Thymus (tissue), 11 donors: Measurements from ENCODE around the gene OR10A3. TPM values are rescaled to one million over a fixed set of nuclear protein-coding genes. Genes with fewer than 3 reads are reported as not detected.

Source experiments
- DNase-seq, 9 donors: peaks; one replicate each; pipeline ENCODE4 v3.0.0-alpha.2; 2013; ENCODE audit warnings: low spot score in 9 of 9, low read depth in 6 of 9, missing footprints in 1 of 9
- H3K27ac ChIP-seq, 2 donors: one replicate each; pipeline ENCODE4 v1.5.1; 2013; ENCODE audit warnings: control low read depth in 1 of 2, low read depth in 1 of 2, low read length in 1 of 2, mild to moderate bottlenecking in 1 of 2, moderate library complexity in 1 of 2
- H3K27me3 ChIP-seq, 2 donors: one replicate each; pipeline ENCODE4 v1.5.1; 2013; ENCODE audit warnings: low read length in 1 of 2; ENCODE audit not compliant: control insufficient read depth in 2 of 2, insufficient read depth in 1 of 2
- H3K36me3 ChIP-seq, 2 donors: one replicate each; pipeline ENCODE4 v1.5.1; 2013; ENCODE audit warnings: low read length in 1 of 2, mild to moderate bottlenecking in 1 of 2, moderate library complexity in 1 of 2; ENCODE audit not compliant: control insufficient read depth in 2 of 2, insufficient read depth in 2 of 2
- H3K4me1 ChIP-seq, 2 donors: one replicate each; pipeline ENCODE4 v1.5.1; 2013; ENCODE audit warnings: low read length in 2 of 2; ENCODE audit not compliant: control insufficient read depth in 2 of 2, insufficient read depth in 2 of 2
- H3K4me3 ChIP-seq, 2 donors: one replicate each; pipeline ENCODE4 v1.5.1; 2013; ENCODE audit warnings: low read length in 2 of 2, control low read depth in 1 of 2, mild to moderate bottlenecking in 1 of 2
- H3K9me3 ChIP-seq, 2 donors: one replicate each; pipeline ENCODE4 v1.5.1; 2013; ENCODE audit warnings: low read length in 1 of 2, mild to moderate bottlenecking in 1 of 2; ENCODE audit not compliant: control insufficient read depth in 2 of 2, insufficient read depth in 1 of 2
- WGBS: extraction: QIAGEN DNeasy Blood & Tissue Kit; methylation state at CpG from one replicate; pipeline ENCODE4 v1.1.7; 2013; 5-methylcytosine and 5-hydroxymethylcytosine counted together
- polyA plus RNA-seq: library from polyadenylated mRNA; stranded (reverse); fragments of 200-250 nt; gene quantifications from one replicate; pipeline ENCODE4 v1.2.3, GENCODE V29; 2013
- total RNA-seq: library from RNA; stranded (reverse); fragments of 120-200 nt; gene quantifications from one replicate; pipeline ENCODE4 v1.2.4, GENCODE V29; 2013
- donor health status: healthy.

OR10A3 gene
- total and polyA plus RNA-seq, 2 donors = not detected

DNA sequence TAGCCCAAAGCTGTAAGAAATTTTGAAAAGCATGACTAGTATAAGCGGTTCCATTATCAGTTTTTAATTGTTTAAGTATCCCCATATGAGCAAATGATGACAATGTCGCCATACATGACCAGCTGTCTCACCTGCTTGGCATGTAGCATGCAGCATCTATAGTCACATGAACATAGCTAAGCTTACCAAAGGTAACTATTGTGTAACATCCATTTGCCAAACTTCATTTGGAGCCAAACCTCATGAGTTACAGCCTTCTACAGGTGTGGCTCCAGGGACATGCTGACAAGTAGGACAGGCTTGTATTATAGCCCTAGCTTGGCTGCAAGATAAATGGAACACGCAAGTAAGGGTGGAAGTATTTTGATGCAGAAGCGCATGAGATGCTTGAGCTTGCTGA, 40.8 kb downstream of the OR10A3 start:
- H3K9me3 ChIP-seq = no peaks in the 10 kb centered on the region
- no peaks in the 10 kb centered on the region for H3K4me1 ChIP-seq
- no peaks in the 10 kb centered on the region for H3K27me3 ChIP-seq
- H3K36me3 ChIP-seq = no peaks in the 10 kb centered on the region
- DNase-seq = no peak
- 91% methylated on average over 4 of the region's 4 CpGs for WGBS
- no peak overlapping the region for H3K27ac ChIP-seq
- H3K4me3 ChIP-seq = no peak overlapping the region

DNA sequence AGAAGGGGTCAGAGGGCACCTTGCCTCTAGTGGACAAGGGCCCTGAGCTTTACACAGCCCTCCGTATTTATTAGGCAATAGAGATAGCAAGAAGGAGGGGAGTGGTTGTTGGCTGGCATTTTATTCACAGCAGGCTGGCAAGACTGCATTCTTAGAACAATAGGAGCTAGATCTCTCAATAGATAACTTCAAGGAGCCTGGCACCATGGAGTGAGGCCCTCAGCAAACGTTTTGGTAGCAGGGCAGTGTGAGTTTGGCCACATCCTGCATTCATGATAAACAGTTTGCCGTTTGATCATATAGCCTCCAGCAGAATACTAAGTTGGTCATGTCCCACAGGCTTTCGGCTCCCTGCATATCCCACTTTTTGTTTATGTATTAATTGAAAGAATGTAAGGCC, 42.1 kb downstream of the OR10A3 start:
- H3K9me3 ChIP-seq = no peaks in the 10 kb centered on the region
- DNase-seq = no peak
- no peaks in the 10 kb centered on the region for H3K36me3 ChIP-seq
- H3K27ac ChIP-seq = no peak overlapping the region
- WGBS = 65% methylated on average over 4 of the region's 4 CpGs
- no peak overlapping the region for H3K4me3 ChIP-seq
- H3K4me1 ChIP-seq = no peaks in the 10 kb centered on the region
- H3K27me3 ChIP-seq = no peaks in the 10 kb centered on the region

DNA sequence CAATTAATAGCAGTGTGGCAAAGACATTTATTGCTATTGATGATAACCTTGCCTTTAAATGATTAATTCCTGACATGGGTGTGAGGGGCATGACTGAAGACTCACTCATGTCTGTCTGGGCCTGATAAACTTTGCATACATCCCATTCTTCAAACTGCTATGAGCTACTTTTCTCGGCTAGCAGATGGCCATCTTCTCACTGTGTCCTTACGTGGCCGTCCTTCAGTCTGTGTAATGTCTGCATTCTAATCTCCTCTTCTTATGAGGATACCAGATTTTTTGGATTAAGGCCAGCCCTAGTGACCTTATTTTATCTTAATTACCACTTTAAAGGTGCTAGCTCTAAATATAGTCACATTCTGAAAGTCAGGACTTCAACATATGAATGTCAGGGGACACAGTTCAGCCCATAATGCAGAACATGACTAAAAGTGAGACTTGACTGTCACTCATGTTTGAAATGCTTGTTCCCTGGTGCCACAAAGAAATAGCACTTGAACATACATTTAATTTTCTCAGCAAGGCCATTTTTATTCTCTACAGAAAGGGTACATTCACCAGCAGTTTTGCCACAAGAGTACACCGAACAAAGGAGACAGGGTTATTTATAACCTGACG, 42.7 kb downstream of the OR10A3 start:
- WGBS = 96% methylated on average over 5 of the region's 5 CpGs
- Histone ChIP-seq H3K4me3 (no peak overlapping the region), H3K27ac (no peak overlapping the region), H3K36me3 (no peaks in the 10 kb centered on the region), H3K4me1 (no peaks in the 10 kb centered on the region), H3K9me3 (no peaks in the 10 kb centered on the region), H3K27me3 (no peaks in the 10 kb centered on the region)
- no peak for DNase-seq

DNA sequence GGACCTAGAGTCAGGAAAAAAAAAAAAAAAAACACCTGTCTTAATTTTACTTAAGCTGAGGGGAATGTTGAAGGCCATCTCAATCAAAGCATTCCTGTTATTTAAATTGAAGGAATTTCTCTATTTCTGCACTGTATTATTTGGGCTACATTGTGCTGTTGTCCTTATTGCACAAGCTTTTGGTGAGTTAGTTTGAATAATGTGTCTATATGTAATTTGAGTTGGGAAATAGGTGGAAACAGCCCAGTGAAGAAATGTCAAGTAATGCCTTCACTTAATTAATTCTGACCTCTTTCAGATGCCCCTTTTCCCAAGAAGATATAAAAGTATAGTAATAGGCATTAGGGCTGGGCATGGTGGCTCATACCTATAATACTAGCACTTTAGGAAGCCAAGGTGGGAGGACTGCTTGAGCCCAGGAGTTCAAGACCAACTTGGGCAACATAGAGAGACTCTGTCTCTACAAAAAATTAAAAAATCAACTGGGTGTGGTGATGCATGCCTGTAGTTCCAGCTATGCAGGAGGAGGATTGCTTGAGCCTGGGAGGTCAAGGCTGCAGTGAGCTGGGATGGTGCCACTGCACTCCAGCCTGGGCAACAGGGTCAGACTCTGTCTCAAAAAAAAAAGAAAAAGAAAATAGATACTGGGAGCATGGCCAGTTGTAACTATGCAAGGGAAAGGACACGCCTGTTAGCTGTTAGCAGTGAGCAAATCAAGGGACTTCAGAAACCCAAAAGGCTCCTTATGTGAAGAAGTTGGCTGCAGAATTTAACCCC, 45.3 kb downstream of the OR10A3 start:
- H3K4me1 ChIP-seq = no peaks in the 10 kb centered on the region
- WGBS = 86% methylated on average over 1 of the region's 1 CpG

DNA sequence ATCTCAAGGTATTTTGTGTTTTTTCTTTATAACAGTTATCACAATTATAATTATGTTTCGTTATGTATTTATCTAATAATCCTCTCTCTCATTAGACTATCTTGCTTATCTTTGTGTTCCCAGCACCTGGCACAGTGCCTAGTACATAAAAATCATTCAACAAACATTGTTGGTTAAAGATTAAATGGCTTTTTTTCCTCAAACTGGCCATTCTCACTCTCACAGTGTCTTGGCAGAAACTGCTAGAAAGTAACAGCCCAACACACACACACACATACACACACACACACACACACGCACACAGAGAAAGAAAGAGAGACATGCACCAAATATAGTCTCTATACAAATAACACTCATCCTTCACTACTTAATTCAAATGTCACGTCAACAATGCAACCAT, 47.3 kb downstream of the OR10A3 start:
- WGBS = 93% methylated on average over 3 of the region's 3 CpGs
- H3K9me3 ChIP-seq = no peaks in the 10 kb centered on the region

More for the DNA sequence above, 45.3 kb downstream of the OR10A3 start:
- DNase-seq = no peak
- Histone ChIP-seq H3K9me3 (no peaks in the 10 kb centered on the region), H3K27me3 (no peaks in the 10 kb centered on the region), H3K27ac (no peak overlapping the region), H3K4me3 (no peak overlapping the region), H3K36me3 (no peaks in the 10 kb centered on the region)

DNA sequence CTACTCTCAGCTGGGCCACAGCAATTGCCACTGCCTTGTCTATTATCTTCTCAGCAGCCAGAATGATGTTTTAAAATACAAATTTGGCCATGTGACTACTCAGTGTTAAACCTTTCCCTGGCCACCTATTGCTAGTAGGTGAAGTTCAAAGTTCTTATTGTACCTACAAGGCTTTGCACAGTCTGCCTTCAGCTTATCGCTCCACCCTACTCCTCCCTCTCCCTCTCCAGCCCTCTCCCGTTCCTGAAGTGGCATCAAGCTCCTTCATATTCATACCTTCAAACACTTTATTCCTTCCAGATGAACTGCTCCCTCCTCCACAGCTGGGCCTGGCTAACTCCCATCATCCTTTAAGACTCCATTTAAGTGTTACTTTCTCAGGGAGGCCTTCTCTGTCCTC, 47.7 kb downstream of the OR10A3 start:
- 95% methylated on average over 2 of the region's 2 CpGs for WGBS
- Histone ChIP-seq H3K4me3 (no peak overlapping the region), H3K4me1 (no peaks in the 10 kb centered on the region), H3K36me3 (no peaks in the 10 kb centered on the region), H3K27me3 (peaks cover 0 to 4% of the 10 kb centered on the region in 2 donors), H3K9me3 (no peaks in the 10 kb centered on the region), H3K27ac (no peak overlapping the region)
- no peak for DNase-seq

More for the DNA sequence above, 47.3 kb downstream of the OR10A3 start:
- no peak overlapping the region for H3K4me3 ChIP-seq
- H3K27me3 ChIP-seq = peaks cover 0 to 4% of the 10 kb centered on the region in 2 donors
- DNase-seq = no peak
- H3K27ac ChIP-seq = no peak overlapping the region
- no peaks in the 10 kb centered on the region for H3K4me1 ChIP-seq
- H3K36me3 ChIP-seq = no peaks in the 10 kb centered on the region

DNA sequence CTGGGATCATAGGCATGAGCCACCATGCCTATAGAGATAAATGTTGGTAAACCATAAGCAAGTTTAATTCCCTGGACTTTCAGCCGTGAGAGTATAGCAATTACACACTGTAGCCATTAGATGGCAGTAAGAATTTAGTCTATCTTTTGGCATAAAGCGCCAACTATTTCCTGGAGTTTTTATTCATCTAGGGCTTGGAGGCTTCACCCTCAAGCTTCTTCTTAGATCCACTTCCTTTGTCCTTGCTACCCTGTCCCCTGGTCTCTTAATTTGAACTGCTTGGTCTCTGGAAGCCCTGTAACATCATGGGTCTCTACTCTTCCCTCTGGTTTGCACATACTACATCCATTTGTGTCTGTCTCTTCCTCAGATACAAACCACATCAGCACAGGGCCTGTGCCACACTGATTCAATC, 48.7 kb downstream of the OR10A3 start:
- Histone ChIP-seq H3K27me3 (peaks cover 0 to 4% of the 10 kb centered on the region in 2 donors), H3K4me1 (no peaks in the 10 kb centered on the region), H3K9me3 (no peaks in the 10 kb centered on the region), H3K27ac (no peak overlapping the region), H3K4me3 (no peak overlapping the region), H3K36me3 (no peaks in the 10 kb centered on the region)
- WGBS = 21% methylated on average over 2 of the region's 2 CpGs
- peak in 3 of 9 donors; percentile 14 to 41 (median 21) for DNase-seq

DNA sequence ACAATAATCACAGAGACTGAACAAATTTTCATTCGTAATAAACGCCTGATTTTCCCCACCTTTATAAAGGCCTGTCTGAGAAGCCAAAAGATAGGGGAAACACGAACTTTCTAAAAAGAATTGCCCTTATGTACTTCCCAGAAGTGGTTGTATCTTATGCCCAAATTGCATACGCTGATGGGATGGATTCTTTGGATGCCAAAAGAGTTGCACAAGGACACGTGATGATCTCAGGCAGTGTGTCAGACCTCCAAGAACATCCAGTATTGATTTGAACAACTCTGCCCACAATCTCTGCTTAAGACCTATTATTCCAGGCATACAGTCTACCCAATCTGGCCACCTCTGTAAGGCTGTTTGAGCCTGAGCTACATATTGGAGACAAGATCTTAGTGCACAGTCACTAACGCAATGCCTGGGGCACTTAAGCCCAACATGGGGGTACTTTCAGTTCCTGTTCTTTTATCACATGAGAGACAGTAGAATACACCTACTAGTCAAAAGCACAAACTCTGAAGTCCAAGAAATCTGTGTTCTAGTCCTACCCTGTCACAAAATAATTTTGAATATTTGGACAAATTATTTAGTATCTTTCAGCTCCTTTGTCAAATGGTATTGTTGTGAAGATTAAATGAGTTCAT, 49.3 kb downstream of the OR10A3 start:
- no peak overlapping the region for H3K27ac ChIP-seq
- H3K27me3 ChIP-seq = peaks cover 0 to 4% of the 10 kb centered on the region in 2 donors
- DNase-seq = no peak
- H3K9me3 ChIP-seq = no peaks in the 10 kb centered on the region
- no peaks in the 10 kb centered on the region for H3K36me3 ChIP-seq
- H3K4me1 ChIP-seq = no peaks in the 10 kb centered on the region
- WGBS = 72% methylated on average over 6 of the region's 6 CpGs
- no peak overlapping the region for H3K4me3 ChIP-seq
